GM19397 (cell line): ENCODE measurements around the gene CYB5A.

Experiments
- ATAC-seq: cut with Tn5 transposase; IDR thresholded peaks from one replicate; pipeline ENCODE4 v1.9.1; 2021; ENCODE audit warnings: mild to moderate bottlenecking, moderate library complexity; ENCODE audit not compliant: unreplicated experiment

The CYB5A gene

GRCh38 chr18:74278058-74278457 is 13.7 kb downstream of the CYB5A start:
- no peak for ATAC-seq

- ATAC-seq = no peak
Measured at GRCh38 chr18:74277296-74277695, 14.5 kb downstream of the CYB5A start.

- no peak for ATAC-seq
Measured at GRCh38 chr18:74276609-74277008, 15.2 kb downstream of the CYB5A start.

GRCh38 chr18:74275736-74276135 is 16.0 kb downstream of the CYB5A start:
- no peak for ATAC-seq

- ATAC-seq = no peak
Measured at GRCh38 chr18:74274700-74275099, 17.1 kb downstream of the CYB5A start.

- ATAC-seq = no peak
Measured at GRCh38 chr18:74273394-74273793, 18.4 kb downstream of the CYB5A start.

- no peak for ATAC-seq
Measured at GRCh38 chr18:74271635-74272034, 20.1 kb downstream of the CYB5A start.

GRCh38 chr18:74268933-74269620 is 22.7 kb downstream of the CYB5A start:
- ATAC-seq = no peak

- ATAC-seq = no peak
Measured at GRCh38 chr18:74268175-74268574, 23.6 kb downstream of the CYB5A start.

GRCh38 chr18:74266161-74266560 is 25.6 kb downstream of the CYB5A start:
- ATAC-seq = no peak

GRCh38 chr18:74265546-74266098 is 26.1 kb downstream of the CYB5A start:
- ATAC-seq = no peak

- ATAC-seq = peak; percentile 97
Measured at GRCh38 chr18:74264303-74265020, 27.3 kb downstream of the CYB5A start.

- no peak for ATAC-seq
Measured at GRCh38 chr18:74261053-74261713, 30.6 kb downstream of the CYB5A start.

GRCh38 chr18:74259347-74259746 is 32.4 kb downstream of the CYB5A start:
- no peak for ATAC-seq

- ATAC-seq = no peak
Measured at GRCh38 chr18:74257083-74257482, 34.7 kb downstream of the CYB5A start.

- ATAC-seq = no peak
Measured at GRCh38 chr18:74256190-74256589, 35.6 kb downstream of the CYB5A start.

- ATAC-seq = no peak
Measured at GRCh38 chr18:74255131-74255616, 36.6 kb downstream of the CYB5A start.

- no peak for ATAC-seq
Measured at GRCh38 chr18:74252039-74252395, 39.7 kb downstream of the CYB5A start.

- no peak for ATAC-seq
Measured at GRCh38 chr18:74251297-74252038, 40.3 kb downstream of the CYB5A start.

- ATAC-seq = no peak
Measured at GRCh38 chr18:74250131-74250530, 41.6 kb downstream of the CYB5A start.
